GM18508 (cell line): ENCODE results near the gene ZNF350.
A peak's percentile ranks its signal among the peaks of the same experiment; 100 is the strongest.
"Not testable (repeated sequence)": the region's sequence is repeated elsewhere in the genome, so short reads cannot be mapped to it uniquely, and the experiment has no call there.

Experiments
- ATAC-seq: cut with Tn5 transposase; IDR thresholded peaks from one replicate; pipeline ENCODE4 v1.9.1; 2021; ENCODE audit warnings: moderate number of reproducible peaks; ENCODE audit not compliant: insufficient read depth, unreplicated experiment

The ZNF350 gene

GRCh38 chr19:51976852-51977251, 9.8 kb downstream of the ZNF350 start:
- ATAC-seq: no peak

- ATAC-seq: not testable (repeated sequence)
These were observed 10.9 kb downstream of the ZNF350 start for GRCh38 chr19:51975787-51976186.

GRCh38 chr19:51971624-51972023, 15.0 kb downstream of the ZNF350 start:
- no peak for ATAC-seq

- ATAC-seq: no peak
These were observed 15.9 kb downstream of the ZNF350 start for GRCh38 chr19:51970718-51971117.

GRCh38 chr19:51965583-51965982, 21.1 kb downstream of the ZNF350 start:
- ATAC-seq: no peak

- ATAC-seq: not testable (repeated sequence)
These were observed 25.9 kb downstream of the ZNF350 start for GRCh38 chr19:51960621-51961233.

GRCh38 chr19:51959791-51960190, 26.8 kb downstream of the ZNF350 start:
- ATAC-seq: no peak

- not testable (repeated sequence) for ATAC-seq
These were observed 28.8 kb downstream of the ZNF350 start for GRCh38 chr19:51957846-51958245.

- no peak for ATAC-seq
These were observed 37.7 kb downstream of the ZNF350 start for GRCh38 chr19:51948975-51949374.

GRCh38 chr19:51946602-51947001, 40.0 kb downstream of the ZNF350 start:
- no peak for ATAC-seq

GRCh38 chr19:51944798-51945552, 41.7 kb downstream of the ZNF350 start:
- ATAC-seq: no peak

- no peak for ATAC-seq
These were observed 47.7 kb downstream of the ZNF350 start for GRCh38 chr19:51938936-51939335.

- no peak for ATAC-seq
These were observed 54.7 kb downstream of the ZNF350 start for GRCh38 chr19:51931921-51932320.

- no peak for ATAC-seq
These were observed 58.8 kb downstream of the ZNF350 start for GRCh38 chr19:51927859-51928258.

- ATAC-seq: peak; percentile 66
These were observed 59.6 kb downstream of the ZNF350 start, which contains the start of gene ZNF613 for GRCh38 chr19:51926784-51927741. Gene ZNF613 (plus strand): TSS chr19:51927472. CDS start chr19:51936221, 8,749 bp downstream.

GRCh38 chr19:51926426-51926783, 60.2 kb downstream of the ZNF350 start:
- ATAC-seq: no peak

GRCh38 chr19:51921949-51922348, 64.7 kb downstream of the ZNF350 start:
- ATAC-seq: no peak

- ATAC-seq: no peak
These were observed 67.0 kb downstream of the ZNF350 start for GRCh38 chr19:51919606-51920005.

- ATAC-seq: no peak
These were observed 70.5 kb downstream of the ZNF350 start for GRCh38 chr19:51916167-51916566.

GRCh38 chr19:51915324-51915867, 71.2 kb downstream of the ZNF350 start:
- no peak for ATAC-seq
